Spleen (tissue), 11 donors: ENCODE results near the gene COL4A1. TPM values are rescaled to one million over a fixed set of nuclear protein-coding genes. Genes with fewer than 3 reads are reported as not detected.

Source experiments
- DNase-seq: peaks from one replicate; pipeline ENCODE4 v3.0.0-alpha.2; 2020
- H3K27ac ChIP-seq, 8 donors: fragments of 200-600 bp; sonication (generic) in 7 of 8; 1 replicate in 4 of 8; 2 replicates in 4 of 8; pipeline versions ENCODE4 v1.5.0 to v1.8.0; 2016 to 2021; ENCODE audit warnings: inconsistent platforms in 4 of 8, mild to moderate bottlenecking in 4 of 8, moderate library complexity in 1 of 8
- H3K27me3 ChIP-seq, 7 donors: fragments of 200-600 bp; sonication (generic) in 6 of 7; replicated peaks in 1 of 7; 1 replicate in 4 of 7; 2 replicates in 3 of 7; pipeline versions ENCODE4 v1.5.0 to v1.8.0; 2016 to 2021; ENCODE audit warnings: inconsistent platforms in 3 of 7, mild to moderate bottlenecking in 1 of 7
- H3K36me3 ChIP-seq, 6 donors: fragments of 200-600 bp; sonication (generic) in 5 of 6; 1 replicate in 4 of 6; 2 replicates in 2 of 6; pipeline versions ENCODE4 v1.5.0 to v1.8.0; 2016 to 2021; ENCODE audit warnings: inconsistent platforms in 2 of 6
- H3K4me1 ChIP-seq, 6 donors: fragments of 200-600 bp; sonication (generic) in 5 of 6; 1 replicate in 3 of 6; 2 replicates in 3 of 6; pipeline versions ENCODE4 v1.5.0 to v1.8.0; 2016 to 2021; ENCODE audit warnings: inconsistent platforms in 3 of 6
- H3K4me3 ChIP-seq, 8 donors: fragments of 200-600 bp; sonication (generic) in 7 of 8; 1 replicate in 4 of 8; 2 replicates in 4 of 8; pipeline versions ENCODE4 v1.5.0 to v1.8.0; 2016 to 2021; ENCODE audit warnings: inconsistent platforms in 4 of 8, mild to moderate bottlenecking in 4 of 8, moderate library complexity in 2 of 8
- H3K9me3 ChIP-seq, 8 donors: fragments of 200-600 bp; sonication (generic) in 7 of 8; 1 replicate in 4 of 8; 2 replicates in 4 of 8; pipeline versions ENCODE4 v1.5.0 to v1.8.0; 2016 to 2021; ENCODE audit warnings: inconsistent platforms in 4 of 8
- POLR2A ChIP-seq, 3 donors: fragments of 450-650 bp; IDR thresholded peaks; one replicate each; pipeline ENCODE4 v1.5.1; 2017; ENCODE audit warnings: antibody characterized with exemption in 3 of 3, mild to moderate bottlenecking in 1 of 3
- POLR2AphosphoS5 ChIP-seq, 3 donors: sonication (generic); formaldehyde crosslinking; IDR thresholded peaks; one replicate each; pipeline ENCODE4 v1.5.1; 2017; ENCODE audit warnings: antibody characterized with exemption in 3 of 3
- WGBS, 5 donors: extraction: QIAGEN DNeasy Blood & Tissue Kit in 3 of 5; methylation state at CpG; one replicate each; pipeline versions ENCODE4 v1.1.5 to v1.1.7; 2013 to 2018; 5-methylcytosine and 5-hydroxymethylcytosine counted together
- intact Hi-C: fragments of 100-400 bp; cut with DNase I; formaldehyde crosslinking; loops from one replicate; pipeline ENCODE4 v1.15.0; 2023; ENCODE audit warnings: low total_unique reads
- polyA plus RNA-seq, 3 donors: library from polyadenylated mRNA; stranded (reverse); fragments of 200-250 nt; gene quantifications; one replicate each; pipeline ENCODE4 v1.2.1, GENCODE V29; 2013
- total RNA-seq, 7 donors: library from RNA; depleted of rRNA in 3 of 7; stranded (reverse); fragments of >200 nt in 3 of 7; fragmentation: NEBNext Ultra II Directional in 4 of 7; extraction: Animal tissue kit (Norgen Biotek cat#: 25700) in 4 of 7; gene quantifications; one replicate each; pipeline versions ENCODE4 v1.1.0 to v1.2.1, GENCODE V29; 2016 to 2021
- TF ChIP-seq, protein P1 (sequence below), 11 experiments: fragments of 200-600 bp in 7 of 11; fragments of 450-650 bp in 4 of 11; sonication (generic) in 4 of 11; IDR thresholded peaks in 8 of 11; conservative IDR thresholded peaks in 3 of 11; 1 replicate in 7 of 11; 2 replicates in 4 of 11; pipeline versions ENCODE4 v1.4.0 to v1.8.0; 2016 to 2021; ENCODE audit warnings: antibody characterized with exemption in 11 of 11, inconsistent platforms in 4 of 11, mild to moderate bottlenecking in 1 of 11
- donor health status: healthy with polysubstance abuse.
- donor health status: DM: no; HTN: no; CAD: no; lungs with moderate emphysema.
- donor health status: DM: no; HTN: no; CAD: no.
- donor health status: Bipolar disorder and iron deficiency.
- donor health status: healthy.
- donor health status: DM: no; HTN: no; CAD: no.
- donor health status: DM: yes; HTN: yes; CAD: no.

Gene COL4A1
- total and polyA plus RNA-seq, 10 donors = 37.9 to 959 (median 340) TPM

DNA sequence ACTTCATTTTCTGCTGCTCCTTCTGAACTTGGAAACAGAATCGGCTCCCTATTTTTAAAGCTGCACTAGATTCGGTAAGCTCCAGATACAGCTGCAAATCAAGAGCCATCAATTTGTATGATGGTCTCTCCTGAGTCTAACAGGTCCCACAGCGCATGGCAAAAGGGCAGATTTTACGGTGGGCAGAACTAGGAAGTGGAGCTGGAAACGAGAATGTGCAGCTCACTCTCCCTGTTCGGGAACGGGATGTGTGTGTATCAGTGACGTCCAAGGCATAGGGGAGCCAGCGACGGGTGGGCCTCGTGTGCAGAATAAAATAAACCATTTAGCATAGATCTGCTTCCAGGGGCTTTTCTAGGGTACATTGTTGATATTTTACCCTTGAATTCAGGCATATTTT is 74.2 kb downstream of the COL4A1 start:
- Histone ChIP-seq H3K4me3 (no peak overlapping the region), H3K4me1 (peaks cover 5 to 82% (median 43%) of the 10 kb centered on the region in 6 donors), H3K9me3 (no peaks in the 10 kb centered on the region), H3K27ac (peak overlapping the region; percentile 53 to 80 (median 64)), H3K27me3 (peaks cover 0 to 33% (median 0%) of the 10 kb centered on the region in 7 donors), H3K36me3 (no peaks in the 10 kb centered on the region)
- intact Hi-C loops = no loop called here
- TF ChIP-seq POLR2A (IDR thresholded peaks at IDR 0.05) = no peak
- 57 to 77% (median 68%) methylated on average over 11 of the region's 11 CpGs for WGBS, 5 donors
- no peak for DNase-seq

DNA sequence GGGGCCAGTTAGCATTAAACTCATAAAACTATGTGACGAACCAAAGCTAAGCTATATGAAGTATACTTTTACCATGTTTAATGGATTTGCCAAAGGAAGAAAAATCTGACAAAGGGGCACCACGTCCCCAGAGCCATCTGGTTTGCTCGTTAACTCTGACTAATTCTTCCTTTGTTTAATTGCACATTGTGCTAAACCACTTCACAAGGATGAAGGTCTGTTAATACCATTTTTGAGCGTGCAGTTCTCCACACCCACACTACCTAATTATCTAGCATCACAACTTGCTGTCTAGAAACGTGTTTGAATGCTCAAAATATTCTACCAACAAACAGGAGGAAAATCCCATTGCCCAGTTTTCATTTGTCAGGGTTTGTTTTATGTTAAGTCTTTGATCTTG is 74.8 kb downstream of the COL4A1 start:
- Histone ChIP-seq H3K4me3 (no peak overlapping the region), H3K36me3 (no peaks in the 10 kb centered on the region), H3K27me3 (peaks cover 0 to 32% (median 0%) of the 10 kb centered on the region in 7 donors), H3K9me3 (no peaks in the 10 kb centered on the region), H3K27ac (peak overlapping the region in 5 of 8 donors; percentile 63 to 80 (median 74)), H3K4me1 (peaks cover 5 to 84% (median 42%) of the 10 kb centered on the region in 6 donors)
- no peak for DNase-seq
- TF ChIP-seq POLR2AphosphoS5 (IDR thresholded peaks at IDR 0.05) = no peak
- TF ChIP-seq, protein P1, sequence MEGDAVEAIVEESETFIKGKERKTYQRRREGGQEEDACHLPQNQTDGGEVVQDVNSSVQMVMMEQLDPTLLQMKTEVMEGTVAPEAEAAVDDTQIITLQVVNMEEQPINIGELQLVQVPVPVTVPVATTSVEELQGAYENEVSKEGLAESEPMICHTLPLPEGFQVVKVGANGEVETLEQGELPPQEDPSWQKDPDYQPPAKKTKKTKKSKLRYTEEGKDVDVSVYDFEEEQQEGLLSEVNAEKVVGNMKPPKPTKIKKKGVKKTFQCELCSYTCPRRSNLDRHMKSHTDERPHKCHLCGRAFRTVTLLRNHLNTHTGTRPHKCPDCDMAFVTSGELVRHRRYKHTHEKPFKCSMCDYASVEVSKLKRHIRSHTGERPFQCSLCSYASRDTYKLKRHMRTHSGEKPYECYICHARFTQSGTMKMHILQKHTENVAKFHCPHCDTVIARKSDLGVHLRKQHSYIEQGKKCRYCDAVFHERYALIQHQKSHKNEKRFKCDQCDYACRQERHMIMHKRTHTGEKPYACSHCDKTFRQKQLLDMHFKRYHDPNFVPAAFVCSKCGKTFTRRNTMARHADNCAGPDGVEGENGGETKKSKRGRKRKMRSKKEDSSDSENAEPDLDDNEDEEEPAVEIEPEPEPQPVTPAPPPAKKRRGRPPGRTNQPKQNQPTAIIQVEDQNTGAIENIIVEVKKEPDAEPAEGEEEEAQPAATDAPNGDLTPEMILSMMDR (IDR thresholded peaks at IDR 0.05 in 8 of 11, conservative IDR thresholded peaks at IDR 0.05 in 3 of 11) = no peak
- TF ChIP-seq POLR2A (IDR thresholded peaks at IDR 0.05) = no peak
- 53 to 68% (median 57%) methylated on average over 5 of the region's 5 CpGs for WGBS, 5 donors
- intact Hi-C loops = no loop called here

DNA sequence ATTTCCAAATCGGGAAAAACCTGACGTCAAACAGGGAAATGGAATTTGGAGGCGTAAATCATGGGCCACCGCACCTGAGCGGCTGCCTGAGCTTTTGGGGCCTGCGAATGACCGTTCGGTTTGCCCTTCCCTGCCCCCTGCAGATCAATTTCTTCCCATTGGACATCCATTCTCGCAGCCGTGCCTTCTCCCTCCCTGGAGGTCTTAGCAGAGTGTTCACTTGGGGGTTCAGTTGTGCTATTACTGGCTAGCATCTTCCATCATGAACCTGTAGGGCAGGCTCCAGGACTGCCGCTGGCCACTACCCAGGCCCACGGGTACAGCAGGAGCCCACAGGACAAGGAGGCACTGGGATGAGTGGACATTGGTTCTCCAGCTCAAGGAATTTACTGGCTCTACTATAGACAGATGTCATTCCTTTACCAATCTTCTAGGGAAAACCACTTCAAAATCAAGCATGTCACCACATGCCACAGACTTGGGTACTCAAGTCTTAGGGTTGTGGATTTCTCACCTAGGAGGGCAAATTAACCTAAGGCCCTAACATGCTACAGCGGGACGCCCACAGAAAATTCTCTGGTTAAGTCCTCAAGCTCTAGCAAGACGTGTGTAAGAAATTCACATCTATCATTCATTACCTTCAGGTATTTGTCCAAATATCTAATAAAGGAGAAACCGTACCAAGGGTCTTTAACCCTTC is 75.5 kb downstream of the COL4A1 start:
- TF ChIP-seq POLR2A (IDR thresholded peaks at IDR 0.05) = no peak
- TF ChIP-seq POLR2AphosphoS5 (IDR thresholded peaks at IDR 0.05) = no peak
- TF ChIP-seq, protein P1 (IDR thresholded peaks at IDR 0.05 in 8 of 11, conservative IDR thresholded peaks at IDR 0.05 in 3 of 11) = no peak
- intact Hi-C loops = no loop called here
- 81 to 86% (median 85%) methylated on average over 16 of the region's 16 CpGs for WGBS, 5 donors
- Histone ChIP-seq H3K27me3 (peaks cover 0 to 26% (median 0%) of the 10 kb centered on the region in 7 donors), H3K4me1 (peaks cover 5 to 85% (median 40%) of the 10 kb centered on the region in 6 donors), H3K36me3 (no peaks in the 10 kb centered on the region), H3K9me3 (no peaks in the 10 kb centered on the region), H3K27ac (peak overlapping the region in 6 of 8 donors; percentile 12 to 82 (median 69)), H3K4me3 (no peak overlapping the region)
- DNase-seq = no peak

DNA sequence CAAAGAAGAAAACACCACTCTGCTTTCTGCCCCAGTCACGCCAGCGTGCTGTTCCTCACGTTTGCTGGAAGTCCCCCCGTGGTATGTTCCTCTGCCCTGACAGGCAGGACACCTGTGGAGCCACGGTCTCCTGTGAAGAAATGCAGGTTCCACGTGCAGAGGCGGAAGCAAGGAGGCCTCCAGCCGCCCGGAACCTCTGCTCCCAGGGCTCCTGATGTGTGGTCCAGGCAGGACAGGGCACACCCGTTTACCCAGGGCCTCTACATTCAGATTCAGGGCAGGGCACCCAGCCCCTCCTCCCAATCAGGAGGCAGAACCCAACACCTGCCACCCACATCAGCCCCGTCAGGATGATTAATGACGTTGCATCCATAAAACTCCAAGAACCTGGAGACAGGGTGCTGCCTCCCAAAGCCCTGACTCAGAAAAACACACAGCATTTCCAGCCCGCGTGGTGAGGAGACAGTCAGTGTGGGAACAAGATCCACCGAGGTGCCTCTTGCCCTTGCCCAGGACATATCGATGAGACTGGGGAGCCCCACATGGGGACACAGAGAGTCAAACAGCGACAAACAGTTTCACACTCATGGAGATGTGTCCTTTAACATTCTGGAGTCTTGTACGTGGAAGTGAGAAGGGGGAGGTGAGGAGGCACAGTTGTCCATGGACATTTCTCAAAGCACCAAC is 76.2 kb downstream of the COL4A1 start:
- no peaks in the 10 kb centered on the region for H3K9me3 ChIP-seq
- 71 to 81% (median 79%) methylated on average over 17 to 18 of the region's 18 CpGs for WGBS, 5 donors
- peaks cover 5 to 85% (median 39%) of the 10 kb centered on the region in 6 donors for H3K4me1 ChIP-seq
- no peaks in the 10 kb centered on the region for H3K36me3 ChIP-seq
- H3K27me3 ChIP-seq = peaks cover 0 to 24% (median 0%) of the 10 kb centered on the region in 7 donors
- intact Hi-C loops = no loop called here
- no peak overlapping the region for H3K4me3 ChIP-seq
- TF ChIP-seq, protein P1 (IDR thresholded peaks at IDR 0.05 in 8 of 11, conservative IDR thresholded peaks at IDR 0.05 in 3 of 11) = no peak
- TF ChIP-seq POLR2AphosphoS5 (IDR thresholded peaks at IDR 0.05) = peak in 1 of 3 donors; percentile 46
- H3K27ac ChIP-seq = peak overlapping the region in 6 of 8 donors; percentile 19 to 82 (median 69)
- DNase-seq = no peak
